DOHH2 (cell line): ENCODE measurements around the gene WWOX.

Experiments
- H3F3A ChIP-seq: fragments of 200-600 bp; sonication (generic), shearing (Covaris generic); 2 replicates; pipeline ENCODE4 v1.6.0; 2016; ENCODE audit warnings: antibody characterized with exemption, mild to moderate bottlenecking; ENCODE audit not compliant: control insufficient read depth, insufficient read depth
- H3K27ac ChIP-seq: fragments of 200-600 bp; sonication (generic); 2 replicates; pipeline ENCODE4 v1.5.1; 2014; ENCODE audit warnings: low read depth, mild to moderate bottlenecking, low read length, moderate library complexity
- H3K27me3 ChIP-seq: fragments of 200-600 bp; sonication (generic); 2 replicates; pipeline ENCODE4 v1.6.1; 2014; ENCODE audit warnings: mild to moderate bottlenecking, low read length, mixed read lengths; ENCODE audit not compliant: control insufficient read depth
- H3K36me3 ChIP-seq: fragments of 200-600 bp; sonication (generic); 2 replicates; pipeline ENCODE4 v1.6.1; 2014; ENCODE audit warnings: mild to moderate bottlenecking, low read length, moderate library complexity, mixed read lengths; ENCODE audit not compliant: control insufficient read depth
- H3K4me1 ChIP-seq: fragments of 200-600 bp; sonication (generic); 2 replicates; pipeline ENCODE4 v1.6.1; 2014; ENCODE audit warnings: mild to moderate bottlenecking, low read length, mixed read lengths; ENCODE audit not compliant: control insufficient read depth
- H3K4me2 ChIP-seq: fragments of 200-600 bp; sonication (generic); 2 replicates; pipeline ENCODE4 v1.6.0; 2014; ENCODE audit warnings: mild to moderate bottlenecking, low read length, moderate library complexity
- H3K4me3 ChIP-seq: fragments of 200-600 bp; sonication (generic); 2 replicates; pipeline ENCODE4 v1.5.1; 2014; ENCODE audit warnings: mild to moderate bottlenecking, low read length, mixed read lengths
- H3K79me2 ChIP-seq: fragments of 200-600 bp; sonication (generic); 2 replicates; pipeline ENCODE4 v1.6.1; 2014; ENCODE audit warnings: mild to moderate bottlenecking, low read length, mixed read lengths; ENCODE audit not compliant: control insufficient read depth
- H3K9me2 ChIP-seq: fragments of 200-600 bp; sonication (generic); replicated peaks from 2 replicates; pipeline ENCODE4 v1.6.1; 2014; ENCODE audit warnings: mild to moderate bottlenecking, low read length, mixed read lengths; ENCODE audit not compliant: control insufficient read depth
- H3K9me3 ChIP-seq: fragments of 200-600 bp; sonication (generic); 2 replicates; pipeline ENCODE4 v1.6.1; 2014; ENCODE audit warnings: antibody characterized with exemption, low read length, mixed read lengths; ENCODE audit not compliant: control insufficient read depth, insufficient read depth
- H4K20me1 ChIP-seq: fragments of 200-600 bp; sonication (generic); 2 replicates; pipeline ENCODE4 v1.6.0; 2014; ENCODE audit warnings: low read depth, mild to moderate bottlenecking, antibody characterized with exemption, low read length, moderate library complexity; ENCODE audit not compliant: control insufficient read depth, insufficient read depth
- EZH2phosphoT487 ChIP-seq: fragments of 200-600 bp; sonication (generic); IDR thresholded peaks from 2 replicates; pipeline ENCODE4 v1.6.1; 2017; ENCODE audit warnings: borderline replicate concordance, mild to moderate bottlenecking, antibody characterized with exemption, low read length, moderate library complexity, mixed read lengths
- TF ChIP-seq, protein P1 (sequence below): fragments of 200-600 bp; sonication (generic); IDR thresholded peaks from one replicate; pipeline ENCODE4 v1.5.1; 2014; ENCODE audit warnings: antibody characterized with exemption, mild to moderate bottlenecking, low read depth, low read length; ENCODE audit not compliant: poor library complexity, severe bottlenecking

Gene WWOX

GRCh38 chr16:79077346-79077745, 977.9 kb downstream of the WWOX start:
- TF ChIP-seq EZH2phosphoT487 = no peak
- TF ChIP-seq, protein P1, sequence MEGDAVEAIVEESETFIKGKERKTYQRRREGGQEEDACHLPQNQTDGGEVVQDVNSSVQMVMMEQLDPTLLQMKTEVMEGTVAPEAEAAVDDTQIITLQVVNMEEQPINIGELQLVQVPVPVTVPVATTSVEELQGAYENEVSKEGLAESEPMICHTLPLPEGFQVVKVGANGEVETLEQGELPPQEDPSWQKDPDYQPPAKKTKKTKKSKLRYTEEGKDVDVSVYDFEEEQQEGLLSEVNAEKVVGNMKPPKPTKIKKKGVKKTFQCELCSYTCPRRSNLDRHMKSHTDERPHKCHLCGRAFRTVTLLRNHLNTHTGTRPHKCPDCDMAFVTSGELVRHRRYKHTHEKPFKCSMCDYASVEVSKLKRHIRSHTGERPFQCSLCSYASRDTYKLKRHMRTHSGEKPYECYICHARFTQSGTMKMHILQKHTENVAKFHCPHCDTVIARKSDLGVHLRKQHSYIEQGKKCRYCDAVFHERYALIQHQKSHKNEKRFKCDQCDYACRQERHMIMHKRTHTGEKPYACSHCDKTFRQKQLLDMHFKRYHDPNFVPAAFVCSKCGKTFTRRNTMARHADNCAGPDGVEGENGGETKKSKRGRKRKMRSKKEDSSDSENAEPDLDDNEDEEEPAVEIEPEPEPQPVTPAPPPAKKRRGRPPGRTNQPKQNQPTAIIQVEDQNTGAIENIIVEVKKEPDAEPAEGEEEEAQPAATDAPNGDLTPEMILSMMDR = no peak
- Histone ChIP-seq H3K4me2 (no peak overlapping the region), H3F3A (no peaks in the 10 kb centered on the region), H4K20me1 (no peaks in the 10 kb centered on the region), H3K4me1 (no peaks in the 10 kb centered on the region), H3K4me3 (no peak overlapping the region), H3K27ac (no peak overlapping the region), H3K79me2 (no peaks in the 10 kb centered on the region), H3K9me3 (no peaks in the 10 kb centered on the region), H3K9me2 (no peaks in the 10 kb centered on the region), H3K27me3 (peaks cover 14% of the 10 kb centered on the region; the same call in 1 of the 2 replicates), H3K36me3 (no peaks in the 10 kb centered on the region)

- no peaks in the 10 kb centered on the region for H3F3A ChIP-seq
- no peak overlapping the region for H3K27ac ChIP-seq
- no peaks in the 10 kb centered on the region for H3K9me2 ChIP-seq
- H3K27me3 ChIP-seq = peaks cover 27% of the 10 kb centered on the region
- H3K4me2 ChIP-seq = no peak overlapping the region
- no peaks in the 10 kb centered on the region for H3K79me2 ChIP-seq
- no peaks in the 10 kb centered on the region for H3K9me3 ChIP-seq
- TF ChIP-seq, protein P1 = no peak
- no peak for TF ChIP-seq EZH2phosphoT487
- H3K4me3 ChIP-seq = no peak overlapping the region
- H3K4me1 ChIP-seq = no peaks in the 10 kb centered on the region
- H3K36me3 ChIP-seq = no peaks in the 10 kb centered on the region
- no peaks in the 10 kb centered on the region for H4K20me1 ChIP-seq
Observed at GRCh38 chr16:79079656-79080420, 980.4 kb downstream of the WWOX start.

GRCh38 chr16:79081297-79082066, 982.0 kb downstream of the WWOX start:
- H3K9me2 ChIP-seq = no peaks in the 10 kb centered on the region
- peaks cover 21% of the 10 kb centered on the region for H3K27me3 ChIP-seq
- no peak overlapping the region for H3K4me3 ChIP-seq
- no peaks in the 10 kb centered on the region for H3K4me1 ChIP-seq
- no peaks in the 10 kb centered on the region for H3K79me2 ChIP-seq
- TF ChIP-seq, protein P1 = no peak
- TF ChIP-seq EZH2phosphoT487 = no peak
- H3K4me2 ChIP-seq = no peak overlapping the region
- no peak overlapping the region for H3K27ac ChIP-seq
- H3K9me3 ChIP-seq = no peaks in the 10 kb centered on the region
- no peaks in the 10 kb centered on the region for H3K36me3 ChIP-seq
- no peaks in the 10 kb centered on the region for H4K20me1 ChIP-seq
- no peaks in the 10 kb centered on the region for H3F3A ChIP-seq
